22Rv1 (cell line): ENCODE data around the gene OTUB2.

ENCODE experiments used
- ZFX ChIP-seq: fragments of 450-650 bp; IDR thresholded peaks from 2 replicates; pipeline ENCODE4 v1.6.1; 2017; ENCODE audit warnings: antibody characterized with exemption, borderline replicate concordance
- TF ChIP-seq, protein P1 (sequence below): fragments of 450-650 bp; IDR thresholded peaks from 2 replicates; pipeline ENCODE4 v1.5.1; 2017; ENCODE audit warnings: mild to moderate bottlenecking

DNA sequence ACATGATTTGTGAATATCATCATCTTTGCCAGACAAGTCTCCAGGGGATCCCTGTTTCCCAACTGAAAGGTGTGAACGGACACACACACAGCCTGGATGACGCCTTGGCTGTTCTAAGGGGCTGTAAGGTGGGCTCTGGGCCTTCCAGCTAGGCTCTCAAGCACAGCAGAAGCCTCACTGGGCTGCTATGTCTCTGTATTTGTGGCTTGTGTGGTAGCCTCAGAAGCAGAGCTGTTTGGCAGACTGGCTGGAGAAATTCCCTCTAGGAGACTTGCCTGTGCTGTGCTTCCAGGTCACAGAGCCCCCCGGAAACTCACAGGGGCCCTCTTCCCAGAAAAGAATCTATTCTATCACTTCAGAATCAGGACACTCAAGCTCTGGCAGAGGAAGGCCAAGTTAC is 21.4 kb downstream of the OTUB2 start:
- TF ChIP-seq, protein P1, sequence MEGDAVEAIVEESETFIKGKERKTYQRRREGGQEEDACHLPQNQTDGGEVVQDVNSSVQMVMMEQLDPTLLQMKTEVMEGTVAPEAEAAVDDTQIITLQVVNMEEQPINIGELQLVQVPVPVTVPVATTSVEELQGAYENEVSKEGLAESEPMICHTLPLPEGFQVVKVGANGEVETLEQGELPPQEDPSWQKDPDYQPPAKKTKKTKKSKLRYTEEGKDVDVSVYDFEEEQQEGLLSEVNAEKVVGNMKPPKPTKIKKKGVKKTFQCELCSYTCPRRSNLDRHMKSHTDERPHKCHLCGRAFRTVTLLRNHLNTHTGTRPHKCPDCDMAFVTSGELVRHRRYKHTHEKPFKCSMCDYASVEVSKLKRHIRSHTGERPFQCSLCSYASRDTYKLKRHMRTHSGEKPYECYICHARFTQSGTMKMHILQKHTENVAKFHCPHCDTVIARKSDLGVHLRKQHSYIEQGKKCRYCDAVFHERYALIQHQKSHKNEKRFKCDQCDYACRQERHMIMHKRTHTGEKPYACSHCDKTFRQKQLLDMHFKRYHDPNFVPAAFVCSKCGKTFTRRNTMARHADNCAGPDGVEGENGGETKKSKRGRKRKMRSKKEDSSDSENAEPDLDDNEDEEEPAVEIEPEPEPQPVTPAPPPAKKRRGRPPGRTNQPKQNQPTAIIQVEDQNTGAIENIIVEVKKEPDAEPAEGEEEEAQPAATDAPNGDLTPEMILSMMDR: no peak
- no peak for TF ChIP-seq ZFX
